Tibial artery (tissue), 4 donors: ENCODE data around the gene LMNTD1.
A peak's percentile ranks its signal among the peaks of the same experiment; 100 is the strongest.

Experiments used
- DNase-seq, 2 donors: peaks; one replicate each; pipeline ENCODE4 v3.0.0-alpha.2; 2019
- H3K27ac ChIP-seq, 2 donors: fragments of 200-600 bp; sonication (generic) in 1 of 2; 1 replicate in 1 of 2; 2 replicates in 1 of 2; pipeline ENCODE4 v1.5.1; 2018 to 2019; ENCODE audit warnings: mild to moderate bottlenecking in 1 of 2
- H3K27me3 ChIP-seq, 2 donors: fragments of 200-600 bp; sonication (generic) in 1 of 2; one replicate each; pipeline versions ENCODE4 v1.5.1 to v1.6.0; 2016 to 2019
- H3K36me3 ChIP-seq, 3 donors: fragments of 200-600 bp; sonication (generic) in 2 of 3; one replicate each; pipeline ENCODE4 v1.5.1; 2016 to 2019; ENCODE audit warnings: mild to moderate bottlenecking in 2 of 3
- H3K4me1 ChIP-seq, 4 donors: fragments of 200-600 bp; sonication (generic) in 2 of 4; 1 replicate in 3 of 4; 2 replicates in 1 of 4; pipeline ENCODE4 v1.5.1; 2016 to 2019
- H3K4me3 ChIP-seq, 2 donors: fragments of 200-600 bp; sonication (generic) in 1 of 2; 1 replicate in 1 of 2; 2 replicates in 1 of 2; pipeline ENCODE4 v1.5.1; 2018 to 2019; ENCODE audit warnings: mild to moderate bottlenecking in 2 of 2
- H3K9me3 ChIP-seq, 3 donors: fragments of 200-600 bp; sonication (generic) in 1 of 3; one replicate each; pipeline ENCODE4 v1.5.1; 2016 to 2019
- CTCF ChIP-seq, 2 experiments: fragments of 200-600 bp in 1 of 2; fragments of 450-650 bp in 1 of 2; IDR thresholded peaks; one replicate each; pipeline ENCODE4 v1.5.1; 2017 to 2019; ENCODE audit warnings: antibody characterized with exemption in 2 of 2, mild to moderate bottlenecking in 1 of 2, moderate library complexity in 1 of 2
- intact Hi-C: fragments of 100-400 bp; cut with DNase I; formaldehyde crosslinking; loops from one replicate; pipeline ENCODE4 v1.15.0; 2023; ENCODE audit warnings: low total_unique reads

The LMNTD1 gene

DNA sequence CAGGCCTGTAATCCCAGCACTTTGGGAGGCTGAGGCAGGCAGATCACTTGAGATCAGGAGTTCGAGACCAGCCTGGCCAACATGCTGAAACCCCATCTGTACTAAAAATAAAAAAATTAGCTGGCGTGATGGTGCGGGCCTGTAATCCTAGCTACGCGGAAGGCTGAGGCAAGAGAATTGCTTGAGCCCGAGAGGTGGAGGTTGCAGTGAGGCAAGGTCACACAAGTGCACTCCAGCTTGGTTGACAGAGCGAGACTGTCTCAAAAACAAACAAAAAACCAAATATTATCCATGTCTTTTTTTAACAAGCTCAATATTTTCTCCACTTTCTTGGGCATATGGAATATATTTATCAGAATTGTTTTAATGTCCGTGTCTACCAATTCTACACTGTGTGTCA lies 89.6 kb downstream of the LMNTD1 start:
- Histone ChIP-seq H3K27ac (no peak overlapping the region), H3K4me3 (no peak overlapping the region), H3K36me3 (no peaks in the 10 kb centered on the region), H3K4me1 (peaks cover 0 to 1% (median 0%) of the 10 kb centered on the region in 4 donors), H3K9me3 (no peaks in the 10 kb centered on the region), H3K27me3 (no peaks in the 10 kb centered on the region)
- DNase-seq, result no peak
- TF ChIP-seq CTCF (IDR thresholded peaks at IDR 0.05), result no peak
- intact Hi-C loops, result no loop called here

GRCh38 chr12:25463005-25463404 lies 90.1 kb downstream of the LMNTD1 start:
- Histone ChIP-seq H3K9me3 (no peaks in the 10 kb centered on the region), H3K4me3 (no peak overlapping the region), H3K4me1 (peaks cover 0 to 6% (median 0%) of the 10 kb centered on the region in 4 donors), H3K36me3 (no peaks in the 10 kb centered on the region), H3K27me3 (no peaks in the 10 kb centered on the region), H3K27ac (no peak overlapping the region)
- TF ChIP-seq CTCF (IDR thresholded peaks at IDR 0.05), result no peak
- DNase-seq, result no peak
- intact Hi-C loops, result no loop called here

DNA sequence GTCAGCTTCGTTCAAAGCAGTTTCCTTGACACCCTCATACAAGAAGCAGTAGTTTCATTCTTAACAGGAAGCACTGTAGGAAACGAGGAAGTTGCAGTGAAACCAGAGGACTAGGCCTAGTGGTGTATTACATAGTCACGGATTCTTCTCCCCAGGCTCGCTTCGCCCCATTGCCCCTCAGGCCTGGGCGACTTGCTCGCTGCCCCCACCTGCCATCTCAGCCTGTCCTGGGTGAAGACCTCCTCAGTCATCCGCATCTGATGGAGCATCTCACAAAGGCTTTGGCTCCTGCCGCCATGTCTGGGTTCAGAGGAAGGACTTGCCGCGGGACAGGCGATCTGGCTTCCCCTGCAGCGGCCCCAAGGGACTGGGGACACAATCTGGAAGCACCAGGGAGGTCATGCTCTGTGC lies 93.5 kb downstream of the LMNTD1 start:
- Histone ChIP-seq H3K27me3 (no peaks in the 10 kb centered on the region), H3K9me3 (peaks cover 0 to 6% (median 0%) of the 10 kb centered on the region in 3 donors), H3K4me1 (peaks cover 0 to 9% (median 0%) of the 10 kb centered on the region in 4 donors), H3K36me3 (no peaks in the 10 kb centered on the region), H3K4me3 (no peak overlapping the region), H3K27ac (no peak overlapping the region)
- intact Hi-C loops, result no loop called here
- TF ChIP-seq CTCF (IDR thresholded peaks at IDR 0.05), result no peak
- DNase-seq, result no peak

- H3K9me3 ChIP-seq, result peaks cover 0 to 6% (median 0%) of the 10 kb centered on the region in 3 donors
Observed at GRCh38 chr12:25458047-25458552, 95.0 kb downstream of the LMNTD1 start.

GRCh38 chr12:25456474-25456873 lies 96.6 kb downstream of the LMNTD1 start:
- Histone ChIP-seq H3K4me1 (peaks cover 0 to 9% (median 0%) of the 10 kb centered on the region in 4 donors), H3K36me3 (no peaks in the 10 kb centered on the region), H3K27me3 (no peaks in the 10 kb centered on the region), H3K9me3 (peaks cover 0 to 6% (median 0%) of the 10 kb centered on the region in 3 donors), H3K4me3 (no peak overlapping the region), H3K27ac (no peak overlapping the region)
- intact Hi-C loops, result no loop called here
- no peak for DNase-seq
- TF ChIP-seq CTCF (IDR thresholded peaks at IDR 0.05), result no peak

More at GRCh38 chr12:25458047-25458552, 95.0 kb downstream of the LMNTD1 start:
- no peak for TF ChIP-seq CTCF (IDR thresholded peaks at IDR 0.05)
- H3K27me3 ChIP-seq, result no peaks in the 10 kb centered on the region
- no peak overlapping the region for H3K27ac ChIP-seq
- no peaks in the 10 kb centered on the region for H3K36me3 ChIP-seq
- no peak overlapping the region for H3K4me3 ChIP-seq
- peaks cover 0 to 9% (median 0%) of the 10 kb centered on the region in 4 donors for H3K4me1 ChIP-seq
- DNase-seq, result peak in 1 of 2 donors; percentile 36
- intact Hi-C loops, result no loop called here

DNA sequence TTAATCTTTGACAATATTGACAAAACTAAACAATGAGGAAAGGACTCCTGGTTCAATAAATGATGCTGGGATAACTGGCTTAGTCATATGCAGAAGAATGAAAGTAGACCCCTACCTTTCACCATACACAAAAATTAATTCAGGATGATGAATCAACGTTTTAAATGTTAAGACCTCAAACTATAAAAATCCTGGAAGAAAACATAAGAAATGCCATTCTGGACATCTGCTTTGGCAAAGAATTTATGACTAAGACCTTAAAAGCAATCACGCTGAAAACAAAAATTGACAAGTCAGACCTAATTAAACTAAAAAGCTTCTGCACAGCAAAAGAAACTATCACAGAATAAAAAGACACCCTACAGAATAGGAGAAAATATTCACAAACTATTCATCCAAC lies 97.4 kb downstream of the LMNTD1 start:
- Histone ChIP-seq H3K27ac (no peak overlapping the region), H3K27me3 (no peaks in the 10 kb centered on the region), H3K4me3 (no peak overlapping the region), H3K9me3 (peaks cover 0 to 6% (median 0%) of the 10 kb centered on the region in 3 donors), H3K4me1 (peaks cover 0 to 9% (median 0%) of the 10 kb centered on the region in 4 donors), H3K36me3 (no peaks in the 10 kb centered on the region)
- intact Hi-C loops, result no loop called here
- TF ChIP-seq CTCF (IDR thresholded peaks at IDR 0.05), result no peak
- no peak for DNase-seq
